HG03432 (cell line): ENCODE measurements around the gene HPD.
"Not testable (repeated sequence)": the region's sequence is repeated elsewhere in the genome, so short reads cannot be mapped to it uniquely, and the experiment has no call there.

Source experiments
- ATAC-seq: cut with Tn5 transposase; IDR thresholded peaks from one replicate; pipeline ENCODE4 v1.9.1; 2021; ENCODE audit warnings: mild to moderate bottlenecking, moderate library complexity; ENCODE audit not compliant: unreplicated experiment

HPD gene

DNA sequence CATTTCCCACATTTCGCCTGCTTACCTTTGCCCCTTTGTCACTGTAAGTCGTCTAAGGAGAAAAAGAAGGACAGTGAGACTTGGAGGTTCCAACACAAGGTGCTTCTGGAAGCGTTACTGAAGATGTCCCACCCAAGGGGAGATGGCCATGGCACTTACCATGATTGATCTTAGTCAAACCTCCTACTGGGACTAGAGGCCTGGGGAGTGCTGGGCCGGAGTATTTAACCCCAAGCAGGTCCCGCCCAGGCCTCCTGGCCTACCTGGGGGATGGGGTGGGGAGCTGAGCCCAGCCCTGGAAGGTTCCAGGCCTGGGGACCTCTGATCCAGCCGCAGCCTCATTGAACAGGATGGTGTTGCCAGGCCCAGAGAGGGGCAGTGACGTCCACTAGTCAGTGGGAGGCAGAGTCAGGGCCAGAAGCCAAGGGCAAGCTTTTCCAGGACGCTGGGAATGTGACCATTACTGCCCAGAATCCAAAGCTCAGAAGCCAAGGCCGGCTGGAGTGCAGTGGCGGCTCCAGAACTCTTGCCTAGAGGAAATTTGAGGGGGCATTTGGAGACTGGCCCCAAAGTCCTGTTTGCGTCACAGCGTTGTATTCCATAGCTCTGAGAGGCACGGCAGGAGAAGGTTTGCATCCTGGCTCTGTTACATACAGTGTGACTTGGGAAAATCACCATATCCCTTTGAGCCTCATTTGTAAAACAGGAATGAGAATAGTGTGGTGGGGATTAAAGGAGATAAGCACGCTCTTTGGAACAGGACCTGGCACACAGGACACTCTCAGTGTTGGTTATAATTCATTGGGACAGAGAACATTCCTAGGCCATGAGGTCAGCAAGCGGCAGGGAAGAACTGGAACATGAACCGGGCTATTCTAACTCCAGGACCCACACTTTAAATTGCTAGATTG lies at the start of gene HPD:
HPD (minus strand) TSS at position 198 of the 911 bp plus-strand sequence; CDS start at position 162, 36 bp downstream.
- no peak for ATAC-seq

DNA sequence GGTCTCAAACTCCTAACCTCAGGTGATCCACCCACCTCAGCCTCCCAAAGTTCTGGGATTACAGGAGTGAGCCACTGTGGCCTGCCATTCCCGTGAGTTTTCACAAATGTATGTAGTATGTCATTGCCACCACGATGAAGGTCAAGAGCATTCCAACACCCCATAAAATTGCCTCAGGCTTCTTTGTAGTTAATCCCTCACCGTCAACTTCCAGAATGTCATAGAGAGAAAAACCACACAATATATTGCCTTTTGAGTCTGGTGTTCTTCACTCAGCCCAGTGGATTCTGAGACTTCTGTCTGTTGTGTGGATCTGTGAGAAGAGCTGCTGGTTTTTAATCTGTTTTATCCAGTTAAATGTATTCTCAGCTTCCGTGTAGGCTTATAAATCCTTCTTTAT lies 47.1 kb upstream of the HPD start:
- no peak for ATAC-seq

DNA sequence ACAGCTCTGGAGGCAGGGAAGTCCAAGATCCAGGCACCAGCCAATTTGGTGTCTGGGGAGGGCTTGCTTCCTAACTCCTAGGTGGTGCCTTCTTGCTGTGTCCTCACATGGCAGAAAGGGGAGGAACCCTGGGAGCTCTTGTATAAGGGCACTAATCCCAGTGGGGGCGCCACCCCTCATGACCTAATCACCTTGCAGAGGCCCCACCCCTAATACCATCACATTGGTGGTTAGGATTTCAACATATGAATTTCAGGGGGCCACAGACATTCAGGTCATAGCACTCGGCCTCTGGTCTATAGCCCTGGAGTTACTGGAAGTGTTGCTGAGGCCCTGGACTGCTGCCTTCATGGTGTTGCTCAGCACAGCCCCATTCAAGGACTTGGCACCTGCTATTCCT lies 44.5 kb upstream of the HPD start:
- ATAC-seq = no peak

DNA sequence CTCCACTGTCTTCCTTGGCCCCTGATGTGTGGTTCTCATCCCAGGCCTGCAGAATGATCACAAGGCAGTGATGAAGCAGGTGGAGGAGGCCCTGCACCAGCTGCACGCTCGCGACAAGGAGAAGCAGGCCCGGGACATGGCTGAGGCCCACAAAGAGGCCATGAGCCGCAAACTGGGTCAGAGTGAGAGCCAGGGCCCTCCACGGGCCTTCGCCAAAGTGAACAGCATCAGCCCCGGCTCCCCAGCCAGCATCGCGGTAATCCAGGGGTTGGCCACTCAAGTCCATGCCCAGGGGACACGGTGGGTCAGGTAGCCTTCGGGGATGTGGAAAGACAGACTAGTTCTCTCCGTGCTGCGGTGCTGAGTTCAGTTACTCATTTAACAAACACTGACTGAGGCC lies 40.9 kb upstream of the HPD start:
- ATAC-seq = no peak

DNA sequence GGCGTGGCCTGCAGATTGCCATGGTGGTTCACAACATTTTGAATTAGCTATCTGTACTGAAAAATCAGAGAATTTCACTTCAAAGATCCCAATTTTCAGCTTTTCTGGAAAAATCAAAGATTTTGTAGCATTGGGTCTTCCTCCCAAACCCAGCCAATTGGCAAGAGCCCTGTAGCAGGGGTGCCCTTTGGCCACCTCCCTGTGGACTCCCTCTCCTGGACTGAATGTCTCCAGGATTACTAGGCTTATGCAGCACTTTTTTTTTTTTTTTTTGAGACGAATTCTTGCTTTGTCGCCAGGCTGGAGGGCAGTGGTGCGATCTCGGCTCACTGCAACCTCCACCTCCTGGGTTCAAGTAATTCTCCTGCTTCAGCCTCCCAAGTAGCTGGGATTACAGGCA lies 39.6 kb upstream of the HPD start:
- no peak for ATAC-seq

DNA sequence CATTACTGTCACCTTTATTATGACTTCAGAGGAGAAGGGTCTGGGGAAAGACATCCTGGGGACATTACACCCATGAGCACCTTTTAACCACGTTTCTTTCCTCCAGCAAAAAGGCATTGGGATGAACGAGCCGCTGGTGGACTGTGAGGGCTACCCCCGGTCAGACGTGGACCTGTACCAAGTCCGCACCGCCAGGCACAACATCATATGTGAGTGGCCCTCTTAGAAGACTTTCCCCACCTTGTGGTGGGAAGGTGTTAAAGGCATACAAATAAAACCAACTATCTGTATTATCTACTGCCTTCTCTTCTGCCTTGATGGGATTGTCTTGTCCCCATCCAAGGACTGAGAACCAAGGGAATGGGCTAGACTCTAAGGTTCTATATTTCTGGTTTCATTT lies 36.0 kb upstream of the HPD start:
- no peak for ATAC-seq

DNA sequence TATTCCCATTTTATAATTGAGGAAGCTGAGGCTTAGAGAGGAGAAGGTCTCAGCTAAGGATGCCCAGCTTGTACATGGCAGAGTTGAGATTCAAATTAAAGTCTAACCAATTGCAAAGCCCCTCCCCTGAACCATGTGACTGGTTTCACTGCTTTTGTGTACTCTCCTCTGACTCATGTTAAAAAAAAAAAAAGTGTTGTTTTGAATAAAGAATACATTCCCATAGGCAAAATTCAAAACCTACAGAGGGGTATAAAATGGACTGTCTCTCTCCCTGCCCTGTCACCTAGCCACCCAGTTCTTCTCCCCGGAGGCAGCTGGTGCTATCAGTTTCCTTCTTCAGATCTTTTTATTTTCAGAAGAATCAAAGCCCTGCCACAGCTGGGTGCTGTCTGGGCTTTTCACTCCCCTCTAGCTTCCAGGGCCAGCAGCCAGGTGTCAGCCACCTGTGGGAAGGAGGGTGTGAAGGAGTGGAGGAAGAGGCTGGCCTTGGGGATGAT lies 35.4 kb upstream of the HPD start:
- no peak for ATAC-seq

DNA sequence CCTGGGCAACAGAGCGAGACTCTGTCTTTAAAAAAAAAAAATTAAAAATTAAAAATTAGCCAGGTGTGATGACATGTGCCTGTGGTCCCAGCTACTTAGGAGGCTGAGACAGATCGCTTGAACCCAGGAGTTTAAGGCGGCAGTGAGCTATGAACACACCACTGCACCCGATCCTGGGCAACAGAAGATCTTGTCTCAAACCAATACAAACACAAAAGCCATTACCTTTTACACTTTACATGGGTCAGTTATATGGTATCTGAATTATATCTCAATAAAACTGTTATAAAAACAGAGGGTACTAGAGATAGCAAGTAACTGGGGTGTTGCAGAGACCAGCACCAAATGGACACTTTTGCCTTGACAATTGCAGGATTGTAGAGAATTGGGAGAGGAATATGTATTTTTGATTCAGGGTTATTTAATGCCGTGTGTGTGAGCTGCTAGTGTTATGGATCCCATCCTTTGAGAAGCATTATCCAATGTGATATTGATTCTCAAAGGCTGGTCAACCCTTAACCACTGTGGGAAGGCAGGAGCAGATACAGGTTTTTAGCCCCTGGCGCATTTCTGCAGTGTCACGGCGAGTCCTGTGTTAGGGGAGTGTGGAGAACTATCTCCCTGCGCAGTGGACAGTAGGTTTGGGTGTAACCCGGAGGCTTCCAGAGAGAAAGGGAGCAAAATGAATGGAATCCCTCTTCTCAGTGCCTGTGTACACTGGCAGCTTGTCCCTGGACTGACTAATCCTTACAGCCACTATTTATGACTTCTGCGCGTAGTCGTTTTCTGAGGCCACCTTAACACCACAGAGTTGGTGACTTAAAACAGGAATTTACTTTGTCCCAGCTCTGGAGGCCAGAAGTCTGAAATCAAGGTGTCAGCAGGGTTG lies 34.3 kb upstream of the HPD start:
- ATAC-seq = no peak

DNA sequence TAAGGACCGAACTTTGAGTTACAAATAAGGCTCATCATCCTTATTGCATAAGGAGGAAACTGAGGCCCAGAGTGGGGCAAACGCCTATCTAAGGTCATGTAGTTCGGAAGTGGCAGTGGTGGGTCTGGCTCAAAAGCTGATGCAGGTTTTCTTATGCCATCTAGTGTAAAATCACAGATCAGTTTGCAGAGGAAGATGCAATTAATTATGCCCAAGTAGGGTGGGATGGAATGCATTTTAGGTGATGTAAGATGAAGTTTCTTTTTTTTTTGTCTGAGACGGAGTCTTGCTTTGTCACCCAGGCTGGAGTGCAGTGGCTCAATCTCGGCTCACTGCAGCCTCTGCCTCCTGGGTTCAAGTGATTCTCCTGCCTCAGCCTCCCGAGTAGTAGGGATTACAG lies 31.0 kb upstream of the HPD start:
- not testable (repeated sequence) for ATAC-seq

DNA sequence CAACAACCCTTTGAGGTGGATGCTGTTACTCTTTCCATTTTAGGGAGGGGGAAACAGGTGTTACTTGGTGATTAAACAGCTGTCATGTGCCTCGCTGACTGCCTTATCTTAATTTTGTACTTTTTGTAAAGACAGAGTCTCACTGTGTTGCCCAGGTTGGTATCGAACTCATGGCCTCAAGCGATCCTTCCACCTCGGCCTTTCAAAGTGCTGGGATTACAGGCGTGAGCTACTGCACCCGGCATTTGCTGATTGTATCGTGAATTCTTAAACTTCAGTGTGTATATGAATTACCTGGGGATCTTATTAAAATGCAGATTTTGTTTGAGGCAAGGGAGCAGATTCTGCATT lies 30.6 kb upstream of the HPD start:
- ATAC-seq = no peak

DNA sequence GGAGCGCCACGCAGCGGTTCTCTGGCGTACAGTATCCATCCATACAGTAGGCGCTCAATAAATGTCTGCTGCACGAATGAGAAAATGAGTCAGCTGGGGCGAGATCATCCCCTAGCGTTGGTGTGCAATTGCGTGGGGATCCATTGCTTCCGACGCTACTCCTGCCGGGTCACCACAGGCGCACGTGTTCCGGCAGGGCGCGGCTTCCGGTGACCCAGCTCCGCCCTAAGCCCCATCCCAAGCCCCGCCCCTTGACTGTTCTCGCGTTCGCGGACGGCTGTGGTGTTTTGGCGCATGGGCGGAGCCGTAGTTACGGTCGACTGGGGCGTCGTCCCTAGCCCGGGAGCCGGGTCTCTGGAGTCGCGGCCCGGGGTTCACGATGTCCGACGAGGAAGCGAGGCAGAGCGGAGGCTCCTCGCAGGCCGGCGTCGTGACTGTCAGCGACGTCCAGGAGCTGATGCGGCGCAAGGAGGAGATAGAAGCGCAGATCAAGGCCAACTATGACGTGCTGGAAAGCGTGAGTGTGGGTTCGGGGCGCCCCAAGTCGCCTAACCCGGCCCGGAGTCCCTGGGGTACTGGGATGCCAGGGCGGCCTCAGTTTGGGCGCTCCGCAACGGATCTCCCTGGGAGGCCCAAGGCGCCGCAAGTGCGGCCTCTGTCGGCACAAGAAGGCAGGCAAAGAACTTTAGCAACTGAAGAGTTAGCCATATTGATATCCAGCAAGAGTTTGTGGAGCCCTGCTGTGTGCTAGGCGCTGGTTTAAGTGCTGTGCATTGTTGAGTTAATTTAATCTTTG lies 30.0 kb upstream of the HPD start, which contains the start of gene PSMD9:
PSMD9 (plus strand) TSS at position 313 of the 796 bp plus-strand sequence; CDS start at position 380, 67 bp downstream.
- ATAC-seq = peak; percentile 91

DNA sequence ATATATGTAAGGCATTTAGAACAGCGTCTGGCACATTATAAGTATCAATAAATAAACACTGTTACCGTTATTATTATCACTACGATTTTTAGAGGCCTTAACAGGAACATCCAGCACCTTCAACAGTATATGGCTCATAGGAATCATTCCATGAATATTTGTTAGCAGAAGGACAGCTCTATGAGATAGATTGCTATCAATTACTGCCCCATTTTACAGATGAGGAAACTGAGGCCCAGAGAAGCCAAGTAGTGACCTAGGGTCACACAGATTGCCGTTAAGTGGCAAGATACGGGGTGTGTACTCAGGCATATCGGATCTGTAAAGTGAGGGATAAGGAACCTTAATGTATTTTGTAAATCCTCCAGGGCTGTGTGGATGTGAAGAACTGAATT lies 29.4 kb upstream of the HPD start:
- ATAC-seq = no peak

DNA sequence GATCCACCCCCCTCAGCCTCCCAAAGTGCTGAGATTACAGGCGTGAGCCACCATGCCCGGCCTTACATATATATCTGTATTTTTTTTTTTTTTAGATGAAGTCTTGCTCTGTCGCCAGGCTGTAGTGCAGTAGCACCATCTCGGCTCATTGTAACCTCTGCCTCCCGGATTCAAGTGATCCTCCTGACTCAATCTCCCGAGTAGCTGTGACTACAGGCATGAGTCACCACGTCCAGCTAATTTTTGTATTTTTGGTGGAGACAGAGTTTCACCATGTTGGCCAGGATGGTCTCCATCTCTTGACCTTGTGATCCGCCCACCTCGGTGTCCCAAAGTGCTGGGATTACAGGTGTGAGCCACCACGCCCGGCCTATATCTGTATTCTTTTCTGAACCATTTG lies 26.5 kb upstream of the HPD start:
- ATAC-seq = not testable (repeated sequence)

DNA sequence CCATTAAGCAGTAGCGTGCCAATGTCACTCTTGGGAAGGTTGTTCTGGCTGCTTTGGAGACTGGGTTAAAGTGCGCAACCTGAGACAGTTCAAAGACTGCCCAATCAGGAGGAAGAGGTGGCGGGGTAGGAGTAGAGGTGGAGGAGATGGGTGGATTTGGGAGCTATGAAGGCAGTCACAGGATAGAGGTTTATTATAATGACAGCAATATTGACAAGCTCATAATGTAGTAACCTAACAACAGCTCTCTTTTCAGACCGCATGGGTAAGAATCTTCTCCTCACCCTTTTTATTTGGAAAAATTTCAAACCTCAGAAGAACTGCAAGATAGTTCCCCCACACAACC lies 24.6 kb upstream of the HPD start:
- no peak for ATAC-seq

DNA sequence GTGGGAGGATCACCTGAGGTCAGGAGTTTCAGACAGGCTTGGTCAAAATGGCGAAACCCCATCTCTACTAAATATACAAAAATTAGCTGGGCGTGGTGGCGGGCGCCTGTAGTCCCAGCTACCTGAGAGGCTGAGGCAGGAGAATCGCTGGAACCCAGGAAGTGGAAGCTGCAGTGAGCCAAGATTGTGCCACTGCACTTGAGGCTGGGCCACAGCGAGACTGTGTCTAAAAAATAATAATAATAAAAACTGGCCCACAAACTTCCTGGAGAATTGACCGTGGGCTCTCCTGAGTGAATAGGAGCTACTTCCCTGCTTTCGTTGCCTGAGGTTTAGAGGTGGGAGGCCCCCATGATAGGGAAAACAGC lies 17.4 kb upstream of the HPD start:
- ATAC-seq = not testable (repeated sequence)

DNA sequence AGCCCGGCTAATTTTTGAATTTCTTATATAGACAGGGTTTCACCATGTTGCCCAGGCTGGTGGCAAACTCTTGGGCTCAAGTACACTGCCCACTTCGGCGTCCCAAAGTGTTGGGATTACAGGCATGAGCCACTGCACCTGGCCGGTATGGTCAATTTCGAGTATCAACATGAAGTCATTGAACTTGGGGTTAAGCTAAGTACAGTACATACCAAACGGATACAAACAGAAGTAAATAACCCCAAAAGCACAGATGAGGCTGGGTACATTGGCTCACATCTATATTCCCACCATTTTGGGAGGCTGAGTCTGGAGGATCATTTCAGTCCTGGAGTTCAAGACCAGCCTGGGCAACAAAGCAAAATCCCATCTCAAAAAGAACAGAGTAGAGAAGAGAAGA lies 16.9 kb upstream of the HPD start:
- no peak for ATAC-seq

DNA sequence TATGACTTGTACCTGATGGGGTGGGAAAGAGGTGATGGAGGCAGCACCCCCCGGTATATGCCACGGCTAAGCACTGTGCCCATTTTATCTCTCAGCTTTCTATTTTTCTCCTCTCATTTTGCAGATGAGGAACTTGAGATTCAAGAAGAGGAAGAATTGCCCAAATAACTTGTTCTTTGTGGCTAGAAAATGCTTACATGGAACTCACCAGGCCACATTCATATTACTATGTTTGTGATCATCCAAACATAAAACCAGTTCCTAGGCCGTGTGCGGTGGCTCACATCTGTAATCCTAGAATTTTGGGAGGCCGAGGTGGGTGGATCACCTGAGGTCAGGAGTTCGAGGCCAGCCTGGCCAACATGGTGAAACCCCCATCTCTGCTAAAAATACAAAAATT lies 15.4 kb upstream of the HPD start:
- no peak for ATAC-seq

DNA sequence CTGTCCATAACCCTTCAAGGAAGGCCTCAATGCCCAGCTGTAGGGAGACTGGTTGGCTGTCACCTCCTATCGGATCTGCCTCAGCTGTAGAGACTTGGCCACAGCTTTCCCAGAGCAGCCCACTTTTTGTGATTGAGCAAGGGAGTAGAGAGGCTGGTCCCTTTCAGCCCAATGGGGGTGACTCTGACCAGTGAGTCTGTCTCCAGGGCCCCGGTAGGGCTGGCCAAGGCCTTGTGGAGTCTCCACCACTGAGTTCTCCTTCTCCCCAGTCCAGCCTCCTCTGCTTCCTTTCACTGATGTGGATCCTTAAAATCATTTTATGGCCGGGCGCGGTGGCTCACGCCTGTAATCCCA lies 14.5 kb upstream of the HPD start:
- ATAC-seq = no peak

DNA sequence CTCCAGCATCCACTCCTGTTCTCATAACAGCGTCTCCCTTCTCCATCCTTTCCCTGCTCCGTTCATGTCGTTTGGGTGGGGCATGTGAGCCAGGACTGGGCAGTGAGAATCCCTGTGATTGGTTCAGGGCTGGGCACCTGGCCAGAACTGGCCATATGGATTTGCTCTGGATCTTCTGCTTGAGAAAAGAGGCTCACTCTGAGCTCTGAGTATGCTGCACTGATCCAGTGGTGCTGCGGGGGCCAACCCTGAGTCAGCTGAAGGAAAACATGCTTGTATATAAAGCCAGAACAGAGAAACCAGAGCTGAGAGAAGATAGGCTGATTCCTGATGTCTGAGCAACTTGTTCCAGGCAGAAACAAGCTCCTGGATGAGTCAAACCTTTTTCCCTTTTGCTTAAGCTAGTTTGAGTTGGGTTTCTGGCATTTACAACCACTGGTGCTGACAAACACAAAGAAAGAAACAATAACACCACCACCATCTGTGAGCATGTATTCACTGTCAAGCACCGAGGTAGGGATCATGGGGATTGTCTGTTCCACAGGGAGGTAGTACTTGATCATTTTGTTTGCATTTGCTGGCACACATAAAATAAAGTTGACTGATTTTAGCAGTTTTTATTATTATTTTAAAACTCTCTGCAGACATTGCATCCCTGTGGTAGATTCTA lies 14.0 kb upstream of the HPD start:
- ATAC-seq = no peak

DNA sequence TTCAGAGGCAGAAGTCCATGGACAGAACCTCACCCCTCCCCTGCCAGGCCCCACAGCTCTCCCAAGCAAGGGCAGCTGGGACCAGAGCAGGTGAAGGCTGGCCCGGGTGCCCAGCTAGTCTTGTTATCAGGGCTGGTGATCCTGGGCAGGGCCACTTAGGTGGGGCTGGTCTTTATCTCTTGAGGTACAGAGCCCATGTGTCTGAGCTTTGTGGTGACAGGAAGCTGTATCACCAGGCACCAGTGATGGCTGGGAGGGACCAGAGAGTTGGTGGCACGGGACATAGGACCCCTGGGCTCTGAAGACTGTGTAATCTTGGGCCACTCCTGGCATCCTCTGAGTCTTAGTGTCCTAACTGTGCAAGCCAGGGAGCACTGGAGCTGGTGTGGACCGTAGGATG lies 12.8 kb upstream of the HPD start:
- no peak for ATAC-seq

DNA sequence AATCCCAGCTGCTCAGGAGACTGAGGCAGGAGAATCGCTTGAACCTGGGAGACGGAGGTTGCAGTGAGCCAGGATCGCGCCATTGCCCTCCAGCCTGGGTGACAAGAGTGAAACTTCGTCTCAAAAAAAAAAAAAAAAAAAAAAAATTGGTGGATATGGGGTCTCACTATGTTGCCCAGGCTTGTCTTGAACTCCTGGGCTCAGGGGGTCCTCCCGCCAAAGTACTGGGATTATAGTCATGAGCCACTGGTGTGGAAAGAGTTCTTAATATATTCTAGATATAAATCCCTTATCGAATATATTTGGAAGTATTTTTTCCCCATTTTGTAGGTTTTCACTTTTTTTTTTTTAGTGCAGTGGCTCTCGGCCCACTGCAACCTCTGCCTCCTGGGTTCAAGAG lies 10.6 kb upstream of the HPD start:
- ATAC-seq = not testable (repeated sequence)
